GM21447 (cell line): ENCODE data around the gene CHCHD6.

Experiments used
- ATAC-seq: cut with Tn5 transposase; IDR thresholded peaks from one replicate; pipeline ENCODE4 v1.9.1; 2021; ENCODE audit not compliant: unreplicated experiment

The CHCHD6 gene

DNA sequence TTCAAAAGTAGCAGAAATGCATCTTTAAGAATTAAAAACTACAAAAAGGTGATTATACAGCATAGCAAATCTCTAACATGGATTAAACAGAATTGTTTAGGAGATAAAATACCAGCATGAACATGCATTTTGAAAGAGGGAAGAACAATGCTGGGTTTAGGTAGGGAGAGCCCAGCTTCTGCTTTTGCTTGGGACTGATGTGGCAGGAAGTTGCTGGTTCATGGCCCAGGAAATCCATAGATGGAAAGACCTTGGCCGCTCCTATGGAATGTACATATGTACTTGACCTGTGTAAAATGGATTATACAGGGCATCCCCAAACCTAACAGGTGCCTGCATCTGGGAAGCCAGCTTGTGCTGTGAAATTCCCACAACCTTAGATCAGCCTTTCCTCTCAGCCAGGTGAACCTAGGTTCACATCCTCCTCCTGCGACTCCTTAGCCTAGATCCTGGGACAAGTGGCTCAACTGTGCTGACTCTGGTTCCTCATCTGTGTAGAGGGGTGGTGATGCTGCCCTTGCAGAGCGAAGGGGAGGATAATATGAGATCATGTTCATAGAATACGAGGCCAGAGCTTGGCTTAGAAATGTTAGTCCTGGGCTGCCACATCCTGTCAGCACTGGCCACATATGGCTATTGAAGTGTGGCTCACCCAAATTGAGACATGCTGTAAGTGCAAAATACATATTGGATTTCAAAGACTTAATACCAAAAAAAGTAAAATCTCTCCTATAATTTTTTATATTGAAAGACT is 231.9 kb downstream of the CHCHD6 start:
- ATAC-seq = no peak

DNA sequence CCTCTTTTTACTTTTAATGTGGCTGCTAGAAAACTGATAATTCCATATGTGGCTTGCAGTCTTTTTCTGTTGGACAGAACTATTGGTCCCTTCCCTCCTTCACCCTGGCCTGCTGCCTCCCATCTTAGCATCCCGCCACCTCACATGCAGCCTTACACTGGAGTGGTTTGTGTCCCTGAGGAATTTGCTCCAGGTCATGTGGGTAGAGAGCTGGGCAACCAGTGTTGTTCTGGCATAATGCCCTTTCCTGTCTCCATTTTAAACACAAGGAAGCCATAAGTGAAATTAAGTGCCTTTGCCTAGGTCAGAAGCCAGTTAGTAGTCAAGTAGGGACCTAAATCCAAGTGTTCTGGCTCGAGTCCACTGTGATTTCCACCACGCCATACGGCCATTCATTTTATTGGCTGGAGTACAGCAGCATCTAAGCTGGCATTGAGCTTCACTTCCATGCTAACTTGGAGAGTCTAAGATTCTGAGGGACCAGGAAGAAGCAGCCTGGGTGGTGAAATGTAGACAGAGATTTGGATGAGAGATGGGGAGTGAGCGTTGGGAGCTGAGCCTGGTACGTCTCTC is 232.9 kb downstream of the CHCHD6 start:
- no peak for ATAC-seq

DNA sequence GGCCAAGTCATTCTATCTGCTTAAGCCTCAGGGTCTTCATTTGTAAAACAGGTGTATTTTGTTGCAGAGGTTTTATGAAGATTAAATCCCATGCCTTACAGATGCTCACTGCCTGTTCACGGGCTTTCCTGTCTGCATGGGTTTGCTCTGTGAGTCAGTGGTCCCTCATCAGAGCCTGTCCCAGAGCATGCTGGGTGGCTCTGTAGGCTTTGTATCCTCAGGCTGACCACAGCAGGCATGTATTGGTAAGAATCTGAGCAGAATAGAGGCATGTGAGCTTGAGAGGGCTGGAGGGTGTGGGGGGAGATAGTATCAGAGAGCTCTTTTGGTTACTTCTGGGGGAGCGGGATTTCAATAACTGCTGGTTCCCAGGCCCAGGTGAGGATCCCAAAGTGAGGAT is 233.5 kb downstream of the CHCHD6 start:
- ATAC-seq = no peak

DNA sequence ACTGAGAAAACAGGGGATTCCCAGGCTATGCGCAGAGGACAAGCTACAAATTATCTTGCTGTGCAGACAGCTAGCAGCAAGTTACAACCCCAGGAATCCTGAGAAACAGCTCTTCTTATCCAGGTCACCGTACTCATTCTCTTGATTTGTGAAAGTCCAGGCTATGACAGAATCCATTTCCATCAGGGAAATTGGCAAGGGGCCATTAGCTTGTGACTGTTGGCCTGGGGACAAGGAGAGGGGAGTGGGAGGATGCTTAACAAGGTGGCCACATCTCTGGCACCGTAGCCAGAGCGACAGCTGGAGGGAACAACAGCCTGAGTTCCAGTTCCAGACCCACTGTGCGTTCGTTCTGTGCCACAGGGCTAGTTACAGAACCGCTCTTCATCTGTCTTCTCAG is 233.9 kb downstream of the CHCHD6 start:
- ATAC-seq = no peak

DNA sequence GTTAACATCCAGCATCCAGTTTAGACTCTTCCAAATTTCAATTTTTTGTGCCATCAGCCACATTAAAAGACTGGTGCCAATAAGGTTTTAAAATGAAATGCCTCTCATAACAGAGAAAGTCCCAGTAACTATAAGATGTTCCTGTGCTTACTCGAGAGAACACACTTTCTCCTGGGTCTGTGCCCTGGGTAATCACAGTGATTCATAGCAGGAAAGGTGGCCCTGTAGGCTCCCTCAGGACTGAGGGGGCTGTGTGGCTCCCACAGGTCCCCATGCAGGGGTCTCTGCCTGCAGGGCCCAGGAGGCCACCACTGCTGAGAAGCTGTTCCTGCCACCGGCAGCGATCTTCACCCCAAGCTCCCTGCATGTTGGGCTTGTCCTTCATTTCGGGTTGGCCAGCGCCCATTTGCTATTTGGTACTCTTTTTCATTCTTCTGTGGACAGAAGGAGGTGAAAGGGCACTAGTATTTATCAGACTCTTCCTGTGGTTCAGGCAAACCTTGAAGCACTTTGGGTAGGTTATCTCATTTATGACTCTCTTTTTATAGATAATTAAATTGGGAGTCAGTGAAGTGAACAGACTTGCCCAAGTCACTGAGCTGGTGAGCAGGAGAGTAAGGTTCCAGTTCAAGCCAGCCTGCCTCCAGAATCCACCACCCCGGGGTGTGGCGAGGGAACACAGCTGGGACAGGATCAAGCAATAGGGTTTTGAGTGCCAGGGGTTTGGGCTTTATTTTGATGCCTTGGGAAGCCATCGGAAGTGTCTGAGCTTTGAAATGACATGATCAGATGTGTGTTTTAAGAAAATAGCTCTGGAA is 234.7 kb downstream of the CHCHD6 start:
- no peak for ATAC-seq

GRCh38 chr3:126939338-126939718 is 235.3 kb downstream of the CHCHD6 start:
- no peak for ATAC-seq

DNA sequence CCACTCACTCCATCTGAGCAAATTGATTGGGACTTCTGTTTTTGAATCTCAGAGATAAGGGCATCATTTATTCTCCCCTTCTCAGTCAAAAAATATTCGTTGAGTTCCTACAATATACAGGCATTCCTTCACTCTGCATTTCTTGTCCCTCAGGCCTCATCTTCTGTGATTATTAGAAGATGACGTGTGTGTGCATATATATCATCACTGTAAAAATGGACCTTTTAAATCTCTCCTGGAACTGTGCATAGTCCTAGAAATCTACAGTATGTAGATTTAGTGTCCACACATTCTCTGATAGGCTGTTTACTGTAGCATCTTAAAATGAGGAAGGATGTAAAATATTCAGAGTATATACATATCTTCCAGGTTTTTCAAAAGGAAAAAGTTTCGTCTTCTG is 235.7 kb downstream of the CHCHD6 start:
- no peak for ATAC-seq

- no peak for ATAC-seq
Measured at GRCh38 chr3:126941721-126942270, 237.8 kb downstream of the CHCHD6 start.

DNA sequence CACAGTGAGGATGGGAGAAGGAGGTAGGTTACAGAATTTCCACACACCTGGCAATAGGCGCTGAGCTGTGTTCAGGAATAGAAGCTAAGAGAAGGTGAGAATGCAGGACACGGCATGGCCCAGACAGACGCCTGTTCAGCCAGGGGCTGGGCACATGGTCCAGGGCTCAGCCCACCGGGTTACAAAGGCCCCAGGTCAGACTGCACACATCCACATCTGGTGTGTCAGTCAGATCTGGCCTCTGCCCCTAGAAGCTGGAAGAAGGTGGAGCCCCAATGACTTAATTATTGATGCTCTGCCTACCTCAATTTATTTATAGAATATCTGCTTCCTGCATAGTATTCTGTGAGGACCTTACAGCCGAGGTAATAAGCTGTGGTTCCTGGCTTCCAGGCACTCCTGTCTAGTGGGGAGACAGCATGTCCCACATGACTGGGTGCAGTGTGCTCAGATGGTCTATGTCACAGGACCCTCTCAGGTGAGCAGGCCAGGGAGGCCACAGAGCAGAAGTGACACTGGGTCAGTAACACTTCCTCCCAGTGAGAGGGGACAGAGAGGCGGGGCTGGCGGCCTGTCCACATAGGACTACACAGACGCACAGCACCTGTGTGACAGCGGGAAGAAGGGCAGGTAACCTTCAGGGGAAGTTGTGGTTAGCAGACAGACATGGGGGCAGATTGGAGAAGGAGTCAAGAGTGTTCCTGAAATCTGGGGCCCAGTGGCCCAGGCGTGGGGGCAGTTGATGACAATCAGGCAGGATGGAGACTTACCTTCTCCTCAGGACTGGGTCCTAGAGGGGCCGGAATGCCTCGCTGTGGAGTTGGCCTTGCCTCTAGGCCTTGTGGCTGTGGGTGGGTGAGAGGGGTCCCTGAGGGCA is 240.3 kb downstream of the CHCHD6 start:
- no peak for ATAC-seq

DNA sequence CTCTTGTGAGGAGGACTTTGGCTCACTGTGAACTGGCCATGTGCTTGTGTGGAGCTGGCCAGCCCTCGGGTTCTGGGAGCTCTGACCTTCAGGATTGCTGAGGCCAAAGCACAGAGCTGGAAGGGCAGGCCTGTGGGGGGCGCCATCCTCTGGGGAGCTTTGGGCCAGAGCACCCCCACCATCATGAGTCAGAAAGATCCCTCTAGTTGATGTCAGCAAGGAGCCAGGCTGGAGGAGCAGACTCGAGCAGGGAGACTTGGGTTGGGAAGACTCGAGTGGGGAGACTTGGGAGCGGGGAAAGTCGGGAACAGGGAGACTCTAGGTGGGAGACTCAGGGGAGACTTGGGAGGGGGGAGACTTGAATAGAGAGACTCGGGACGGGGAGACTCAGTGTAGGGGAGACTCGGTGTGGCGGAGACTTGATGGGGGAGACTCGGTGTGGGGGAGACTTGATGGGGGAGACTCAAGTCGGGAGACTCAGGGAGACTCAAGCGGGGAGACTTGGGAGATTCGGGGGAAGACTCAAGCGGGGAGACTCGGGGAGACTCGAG is 241.2 kb downstream of the CHCHD6 start:
- no peak for ATAC-seq

DNA sequence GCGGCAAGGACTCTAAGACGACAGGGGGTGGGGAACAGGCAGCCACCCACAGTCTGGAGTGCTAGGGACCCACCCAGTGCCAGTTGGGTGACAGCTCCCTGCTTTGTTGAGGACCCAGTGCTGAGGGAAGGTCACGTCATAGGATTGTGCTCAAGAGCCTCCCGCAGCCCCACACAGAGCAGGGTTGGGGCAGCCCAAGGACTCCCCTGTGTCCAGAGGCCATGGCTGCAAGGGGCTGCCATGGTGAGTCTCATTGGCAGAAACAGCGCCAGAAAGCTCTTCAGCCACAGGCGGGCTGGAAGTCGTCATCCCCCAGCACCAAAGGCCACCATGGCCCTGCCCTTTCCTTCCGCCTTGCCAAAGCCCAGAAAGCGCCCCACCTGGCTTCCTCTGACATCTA is 241.9 kb downstream of the CHCHD6 start:
- no peak for ATAC-seq

DNA sequence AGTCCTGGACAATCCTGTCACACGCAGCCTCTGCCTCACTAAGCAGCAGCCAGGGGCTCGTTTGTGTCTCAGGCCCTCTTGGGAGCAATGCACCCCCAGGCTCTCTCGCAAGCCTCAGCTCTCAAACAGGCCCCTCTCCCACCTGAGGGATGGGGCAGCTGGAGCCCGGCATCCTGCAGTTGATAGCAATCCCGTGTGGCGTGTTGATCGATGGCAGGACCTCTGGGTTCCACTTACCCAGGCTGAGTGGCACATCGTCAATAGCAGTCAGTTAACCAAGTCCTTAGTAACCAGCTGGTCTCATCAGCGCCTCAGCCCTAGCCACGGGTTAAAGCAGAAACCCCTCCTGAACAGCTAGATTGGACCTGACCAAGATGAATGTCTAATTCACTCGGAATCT is 242.4 kb downstream of the CHCHD6 start:
- no peak for ATAC-seq

DNA sequence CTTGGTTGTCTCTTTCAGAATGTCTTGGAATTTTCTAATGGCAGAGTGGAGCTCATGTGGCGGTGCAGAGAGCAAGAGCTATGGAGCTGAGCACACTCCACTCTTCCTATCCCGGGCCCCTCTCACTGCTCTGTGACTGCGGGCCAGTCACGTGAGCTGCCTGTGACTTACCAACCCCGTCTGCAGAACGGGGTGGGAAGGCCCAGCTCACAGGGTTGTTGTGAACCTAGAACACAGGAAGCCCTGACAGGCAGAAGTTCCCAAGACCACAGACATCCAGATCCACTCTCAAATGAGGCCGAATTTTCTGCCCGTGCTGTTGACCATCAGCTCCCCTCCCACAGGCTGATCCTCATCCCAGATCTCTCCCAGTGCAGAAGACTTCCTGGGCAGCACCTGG is 243.4 kb downstream of the CHCHD6 start:
- no peak for ATAC-seq

DNA sequence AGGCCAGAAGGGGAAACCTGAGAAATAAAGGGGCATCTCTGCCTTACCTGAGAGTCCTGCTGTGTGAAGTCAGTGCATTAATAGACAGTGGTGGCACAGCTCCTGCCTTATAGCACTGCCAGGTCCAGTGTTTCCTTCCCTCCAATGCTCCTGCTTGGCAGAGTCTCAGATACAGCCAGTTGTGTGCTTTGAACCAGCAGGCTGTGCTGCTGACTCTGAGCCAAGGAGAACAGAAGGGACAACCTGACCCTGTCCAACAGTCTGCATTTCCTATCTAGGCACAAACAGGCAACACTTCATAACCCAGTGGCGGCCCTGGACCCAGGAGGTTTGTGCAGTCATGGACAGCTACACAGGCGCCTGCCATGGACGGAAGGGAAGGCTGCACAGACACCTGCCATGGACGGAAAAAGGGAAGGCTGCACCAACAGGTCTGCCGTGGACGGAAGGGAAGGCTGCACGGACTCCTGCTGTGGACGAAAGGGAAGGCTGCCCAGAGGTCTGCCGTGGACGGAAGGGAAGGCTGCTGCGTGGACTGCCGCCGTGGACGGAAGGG is 245.0 kb downstream of the CHCHD6 start:
- ATAC-seq = no peak

DNA sequence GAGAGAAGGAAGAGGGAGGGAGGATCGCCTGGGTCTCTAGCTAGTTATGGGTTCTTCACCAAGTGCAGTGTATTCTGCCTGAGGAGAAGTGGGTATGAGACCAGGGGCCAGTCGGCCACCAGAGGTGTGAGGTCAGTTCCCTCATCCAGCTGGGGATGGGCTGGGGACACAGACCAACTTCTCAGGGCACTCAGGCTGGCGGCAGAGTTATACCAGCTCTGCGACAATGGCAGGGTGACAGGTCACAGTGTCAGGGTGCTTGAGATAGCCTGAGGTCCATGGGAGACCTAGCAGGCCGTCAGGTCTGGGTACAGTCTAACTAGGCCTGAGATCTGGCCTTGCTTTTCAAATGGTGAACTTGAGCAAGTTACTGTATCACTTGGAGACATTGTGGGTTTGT is 247.5 kb downstream of the CHCHD6 start:
- no peak for ATAC-seq

DNA sequence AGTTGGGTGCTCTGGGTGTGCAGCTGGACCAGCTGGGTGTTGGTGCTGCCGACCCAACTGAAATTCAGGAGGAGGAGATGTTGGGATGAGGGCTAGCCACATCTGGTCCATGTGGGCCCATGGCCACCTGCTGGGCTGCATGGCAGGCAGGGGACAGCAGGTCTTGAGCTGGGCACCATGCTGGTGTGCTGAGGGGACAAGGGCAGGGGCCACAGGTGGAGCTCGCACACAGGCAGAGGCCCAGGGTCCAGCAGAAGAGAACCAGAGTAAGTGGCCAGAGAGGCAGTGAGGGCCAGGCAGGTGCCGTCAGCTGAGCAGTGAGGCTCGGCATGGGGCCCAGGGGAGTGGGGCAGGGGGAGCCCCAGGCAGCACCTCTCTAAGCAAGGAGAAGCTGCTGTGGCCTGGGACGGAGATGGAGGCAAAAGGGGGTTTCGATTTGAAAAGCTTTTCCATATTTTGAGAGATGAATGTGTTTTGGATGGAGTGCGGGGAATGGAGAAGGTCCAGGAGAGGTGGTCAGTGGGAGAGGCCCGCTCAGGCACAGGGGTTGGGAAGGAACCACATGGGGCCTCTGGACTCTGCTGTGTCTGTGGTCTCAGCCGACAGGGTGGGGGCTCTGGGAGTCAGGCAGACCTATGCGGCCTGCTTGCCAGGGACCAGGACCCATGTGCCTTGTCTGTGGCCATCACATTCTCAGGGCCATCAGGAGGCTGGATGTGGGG is 248.4 kb downstream of the CHCHD6 start:
- ATAC-seq = no peak

DNA sequence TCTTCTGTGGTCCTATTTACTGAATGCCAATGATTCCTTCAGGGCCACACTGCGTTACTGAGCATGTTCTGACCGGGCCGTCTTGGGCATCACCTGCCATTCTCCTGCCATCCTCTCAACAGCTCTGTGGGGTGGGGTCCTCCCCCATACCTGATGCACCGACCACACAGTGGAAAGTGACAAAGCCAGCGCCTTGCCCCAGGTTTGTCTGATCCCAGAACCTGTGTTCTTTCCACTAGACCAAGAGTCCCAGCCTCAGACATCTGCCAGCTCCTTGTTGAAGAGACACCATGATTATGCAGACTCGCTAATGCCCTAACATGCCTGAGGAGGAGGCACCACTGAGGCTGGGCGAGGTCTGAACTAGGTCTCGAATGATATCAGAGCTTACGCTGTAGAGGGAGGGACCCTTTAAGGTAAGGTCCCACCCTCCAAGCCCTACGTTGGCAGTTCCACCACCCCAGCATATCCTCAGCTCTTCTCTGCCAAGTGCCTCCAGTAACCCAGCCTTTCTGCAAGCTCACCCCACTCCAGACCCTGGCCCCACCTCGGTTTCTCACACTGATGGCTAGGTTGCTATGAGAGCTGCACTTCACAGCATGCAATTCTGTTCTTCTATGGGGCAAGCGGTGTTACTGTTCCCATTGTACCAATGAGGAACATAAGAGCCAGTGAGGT is 249.1 kb downstream of the CHCHD6 start:
- ATAC-seq = no peak

DNA sequence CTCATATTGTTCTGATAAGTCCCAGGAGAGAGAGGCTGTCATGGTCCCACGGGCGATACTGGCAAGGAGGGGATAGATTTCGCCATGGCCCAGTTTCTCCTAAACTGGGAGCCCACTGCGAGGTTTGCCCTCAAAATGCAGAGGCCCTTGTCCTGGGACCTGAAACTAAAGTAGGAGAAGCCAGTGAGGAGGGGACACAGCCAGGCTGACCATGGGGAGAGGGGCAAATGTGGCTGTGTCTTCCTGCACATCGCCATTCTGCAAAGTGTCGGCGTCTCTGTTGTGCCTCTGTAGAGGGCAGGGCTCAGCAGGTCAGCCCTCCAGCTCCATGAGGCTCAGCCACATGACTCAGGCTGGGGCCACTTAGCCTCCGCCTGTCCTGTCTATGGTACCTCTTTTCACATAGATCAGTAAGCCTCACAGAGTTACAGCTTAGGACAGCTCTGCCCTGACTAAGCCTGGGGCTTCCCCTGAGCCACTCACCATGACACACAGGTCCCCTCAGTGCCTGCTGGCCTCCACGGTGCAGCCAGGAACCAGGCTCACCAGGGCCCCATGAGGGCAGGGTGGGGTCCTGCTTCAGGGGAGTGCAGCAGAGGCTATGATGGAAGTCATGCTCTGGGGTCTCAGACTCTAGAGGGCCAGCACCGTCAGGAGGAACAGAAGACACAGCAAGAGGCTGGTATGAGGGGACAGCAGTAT is 250.3 kb downstream of the CHCHD6 start:
- peak; percentile 63 for ATAC-seq
